ENCODE data around the gene KIT.

DNA sequence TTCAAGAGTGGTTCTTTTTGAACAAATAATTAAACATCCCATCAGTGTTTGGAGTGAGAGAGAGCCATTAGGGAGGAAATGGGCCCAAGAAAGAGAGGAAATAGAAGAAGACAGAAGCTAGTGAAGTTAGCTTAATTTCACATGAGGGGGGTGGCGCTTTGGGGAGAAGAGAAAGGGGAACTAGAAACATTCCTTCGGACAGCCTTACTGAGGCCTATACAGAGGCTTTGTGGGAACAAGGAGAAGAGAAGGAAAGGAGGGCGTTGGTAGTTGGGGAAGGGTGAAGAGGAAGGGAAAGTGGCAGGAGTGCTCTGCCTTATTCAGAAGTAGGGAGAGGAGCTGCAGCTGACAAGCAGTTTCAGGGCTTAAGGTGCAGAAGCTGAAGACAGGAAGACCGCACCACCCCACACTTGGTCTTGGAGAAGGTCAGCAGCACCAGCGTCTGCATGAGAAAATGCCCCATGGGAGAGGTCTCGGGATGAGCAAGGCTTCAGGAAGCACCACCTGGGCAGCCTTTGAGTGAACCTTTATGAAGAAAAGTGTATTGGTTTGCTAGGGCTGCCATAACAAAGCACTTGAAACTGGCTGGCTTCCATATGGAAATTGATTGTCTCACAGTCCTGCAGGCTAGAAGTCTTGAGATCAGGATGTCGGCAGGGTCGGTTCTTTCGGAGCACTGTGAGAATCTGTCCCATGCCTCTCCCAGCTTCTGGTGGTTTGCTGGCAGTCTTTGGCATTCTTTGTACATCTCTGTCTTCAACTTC lies 85.1 kb downstream of the KIT start:
- no peak for TF ChIP-seq EZH2phosphoT487 (conservative IDR thresholded peaks at IDR 0.05; ENCODE audit: low read length)
- TF ChIP-seq, protein P1, sequence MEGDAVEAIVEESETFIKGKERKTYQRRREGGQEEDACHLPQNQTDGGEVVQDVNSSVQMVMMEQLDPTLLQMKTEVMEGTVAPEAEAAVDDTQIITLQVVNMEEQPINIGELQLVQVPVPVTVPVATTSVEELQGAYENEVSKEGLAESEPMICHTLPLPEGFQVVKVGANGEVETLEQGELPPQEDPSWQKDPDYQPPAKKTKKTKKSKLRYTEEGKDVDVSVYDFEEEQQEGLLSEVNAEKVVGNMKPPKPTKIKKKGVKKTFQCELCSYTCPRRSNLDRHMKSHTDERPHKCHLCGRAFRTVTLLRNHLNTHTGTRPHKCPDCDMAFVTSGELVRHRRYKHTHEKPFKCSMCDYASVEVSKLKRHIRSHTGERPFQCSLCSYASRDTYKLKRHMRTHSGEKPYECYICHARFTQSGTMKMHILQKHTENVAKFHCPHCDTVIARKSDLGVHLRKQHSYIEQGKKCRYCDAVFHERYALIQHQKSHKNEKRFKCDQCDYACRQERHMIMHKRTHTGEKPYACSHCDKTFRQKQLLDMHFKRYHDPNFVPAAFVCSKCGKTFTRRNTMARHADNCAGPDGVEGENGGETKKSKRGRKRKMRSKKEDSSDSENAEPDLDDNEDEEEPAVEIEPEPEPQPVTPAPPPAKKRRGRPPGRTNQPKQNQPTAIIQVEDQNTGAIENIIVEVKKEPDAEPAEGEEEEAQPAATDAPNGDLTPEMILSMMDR (IDR thresholded peaks at IDR 0.05; ENCODE audit: insufficient read depth, low read length, poor library complexity, severe bottlenecking): no peak

Data from SU-DHL-6 (cell line).